ENCODE measurements around the gene CRYBG1.

CRYBG1 gene

GRCh38 chr6:106359959-106360409 is 533 bp upstream of the CRYBG1 start:
- TF ChIP-seq CTCF (conservative IDR thresholded peaks at IDR 0.05; ENCODE audit: low read length): no peak
- no peak for TF ChIP-seq EZH2phosphoT487 (IDR thresholded peaks at IDR 0.05; ENCODE audit: borderline replicate concordance)
- H3F3A ChIP-seq (ENCODE audit: low read depth): no peaks in the 10 kb centered on the region
- no peak overlapping the region for H3K4me3 ChIP-seq (ENCODE audit: low read length, poor library complexity, severe bottlenecking)
- no peaks in the 10 kb centered on the region for H3K9me2 ChIP-seq (replicated peaks; ENCODE audit: low read depth, low read length)
- H3K9me3 ChIP-seq (ENCODE audit: insufficient read depth, low read depth, low read length): no peaks in the 10 kb centered on the region
- H3K4me1 ChIP-seq (ENCODE audit: insufficient read depth, low read length, poor library complexity, severe bottlenecking): no peaks in the 10 kb centered on the region
- no peak overlapping the region for H2AFZ ChIP-seq (ENCODE audit: low read length)
- H4K20me1 ChIP-seq (ENCODE audit: insufficient read depth, low read length, poor library complexity, severe bottlenecking): no peaks in the 10 kb centered on the region
- H3K27me3 ChIP-seq (ENCODE audit: insufficient read depth, low read length, poor library complexity, severe bottlenecking): no peaks in the 10 kb centered on the region
- no peak overlapping the region for H3K9ac ChIP-seq (ENCODE audit: low read depth, low read length, poor library complexity, severe bottlenecking)
- no peak overlapping the region for H3K4me2 ChIP-seq (ENCODE audit: low read depth, low read length, poor library complexity, severe bottlenecking)
- no peaks in the 10 kb centered on the region for H3K79me2 ChIP-seq (ENCODE audit: insufficient read depth, low read length)
- H3K36me3 ChIP-seq (ENCODE audit: insufficient read depth, low read length): no peaks in the 10 kb centered on the region

GRCh38 chr6:106360989-106361430 is 493 bp downstream of the CRYBG1 start:
- Histone ChIP-seq H3K9ac (ENCODE audit: low read depth, low read length, poor library complexity, severe bottlenecking) (no peak overlapping the region), H3K79me2 (ENCODE audit: insufficient read depth, low read length) (no peaks in the 10 kb centered on the region), H2AFZ (ENCODE audit: low read length) (no peak overlapping the region), H3K36me3 (ENCODE audit: insufficient read depth, low read length) (no peaks in the 10 kb centered on the region), H3K4me2 (ENCODE audit: low read depth, low read length, poor library complexity, severe bottlenecking) (no peak overlapping the region), H4K20me1 (ENCODE audit: insufficient read depth, low read length, poor library complexity, severe bottlenecking) (no peaks in the 10 kb centered on the region), H3K4me3 (ENCODE audit: low read length, poor library complexity, severe bottlenecking) (no peak overlapping the region), H3K27me3 (ENCODE audit: insufficient read depth, low read length, poor library complexity, severe bottlenecking) (no peaks in the 10 kb centered on the region), H3K4me1 (ENCODE audit: insufficient read depth, low read length, poor library complexity, severe bottlenecking) (no peaks in the 10 kb centered on the region), H3F3A (ENCODE audit: low read depth) (no peaks in the 10 kb centered on the region), H3K9me2 (replicated peaks; ENCODE audit: low read depth, low read length) (no peaks in the 10 kb centered on the region), H3K9me3 (ENCODE audit: insufficient read depth, low read depth, low read length) (no peaks in the 10 kb centered on the region)
- TF ChIP-seq CTCF (conservative IDR thresholded peaks at IDR 0.05; ENCODE audit: low read length) (no peak), EZH2phosphoT487 (IDR thresholded peaks at IDR 0.05; ENCODE audit: borderline replicate concordance) (no peak)

DNA sequence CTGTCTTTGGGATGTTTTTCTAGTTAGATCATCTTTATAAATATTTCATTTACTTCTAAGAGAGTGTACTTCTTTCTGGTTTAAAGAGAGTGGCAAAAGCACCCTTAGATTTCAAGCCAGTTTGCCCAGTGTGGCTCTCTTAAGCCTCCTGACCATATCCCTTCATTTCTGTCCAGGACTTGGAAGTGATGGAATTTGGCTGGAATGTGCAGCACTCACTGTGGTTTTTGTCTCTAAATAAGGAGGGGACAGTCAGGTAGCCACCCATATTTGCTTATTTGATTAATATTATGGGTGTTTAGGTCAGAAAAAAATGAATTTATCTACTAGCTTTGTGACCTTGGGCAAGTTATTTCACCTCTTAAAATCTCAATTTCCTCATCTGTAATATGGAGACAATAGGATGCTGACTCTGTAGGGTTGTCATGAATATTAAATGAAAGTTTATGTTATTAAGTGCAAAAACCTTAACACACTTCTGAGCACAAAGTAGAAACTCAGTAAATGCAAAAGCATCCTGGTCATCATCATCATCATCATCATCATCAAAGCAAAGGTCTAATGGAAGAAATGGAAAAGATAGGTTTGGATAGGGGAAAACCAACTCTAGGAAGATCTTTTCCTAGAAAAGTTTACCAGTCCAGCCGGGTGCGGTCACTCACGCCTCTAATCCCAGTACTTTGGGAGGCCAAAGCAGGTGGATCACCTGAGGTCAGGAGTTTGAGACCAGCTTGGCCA is 3.1 kb downstream of the CRYBG1 start:
- no peaks in the 10 kb centered on the region for H3F3A ChIP-seq (ENCODE audit: low read depth)
- TF ChIP-seq EZH2phosphoT487 (IDR thresholded peaks at IDR 0.05; ENCODE audit: borderline replicate concordance): no peak
- no peak for TF ChIP-seq CTCF (conservative IDR thresholded peaks at IDR 0.05; ENCODE audit: low read length)
- no peaks in the 10 kb centered on the region for H3K79me2 ChIP-seq (ENCODE audit: insufficient read depth, low read length)
- H3K4me3 ChIP-seq (ENCODE audit: low read length, poor library complexity, severe bottlenecking): no peak overlapping the region
- no peaks in the 10 kb centered on the region for H3K4me1 ChIP-seq (ENCODE audit: insufficient read depth, low read length, poor library complexity, severe bottlenecking)
- no peaks in the 10 kb centered on the region for H3K9me3 ChIP-seq (ENCODE audit: insufficient read depth, low read depth, low read length)
- no peak overlapping the region for H2AFZ ChIP-seq (ENCODE audit: low read length)
- H3K27me3 ChIP-seq (ENCODE audit: insufficient read depth, low read length, poor library complexity, severe bottlenecking): no peaks in the 10 kb centered on the region
- no peaks in the 10 kb centered on the region for H3K9me2 ChIP-seq (replicated peaks; ENCODE audit: low read depth, low read length)
- no peaks in the 10 kb centered on the region for H3K36me3 ChIP-seq (ENCODE audit: insufficient read depth, low read length)
- H4K20me1 ChIP-seq (ENCODE audit: insufficient read depth, low read length, poor library complexity, severe bottlenecking): no peaks in the 10 kb centered on the region
- no peak overlapping the region for H3K4me2 ChIP-seq (ENCODE audit: low read depth, low read length, poor library complexity, severe bottlenecking)
- no peak overlapping the region for H3K9ac ChIP-seq (ENCODE audit: low read depth, low read length, poor library complexity, severe bottlenecking)

Data from Loucy (cell line).